BLaER1 (cell line): ENCODE results near the gene IKZF3.
"Not testable (repeated sequence)": the region's sequence is repeated elsewhere in the genome, so short reads cannot be mapped to it uniquely, and the experiment has no call there.

Source experiments
- H3K27ac ChIP-seq: shearing (Covaris generic); formaldehyde crosslinking; 2 replicates; pipeline ENCODE4 v1.8.1; 2022
- H3K27me3 ChIP-seq: shearing (Covaris generic); formaldehyde crosslinking; 2 replicates; pipeline ENCODE4 v1.8.1; 2022
- H3K36me3 ChIP-seq: shearing (Covaris generic); formaldehyde crosslinking; 2 replicates; pipeline ENCODE4 v1.8.1; 2022
- H3K4me1 ChIP-seq: shearing (Covaris generic); formaldehyde crosslinking; 2 replicates; pipeline ENCODE4 v1.8.1; 2022
- H3K4me2 ChIP-seq: shearing (Covaris generic); formaldehyde crosslinking; 2 replicates; pipeline ENCODE4 v1.8.1; 2022
- H3K4me3 ChIP-seq: shearing (Covaris generic); formaldehyde crosslinking; 2 replicates; pipeline ENCODE4 v1.8.1; 2022
- H3K9ac ChIP-seq: shearing (Covaris generic); formaldehyde crosslinking; 2 replicates; pipeline ENCODE4 v1.8.1; 2022
- H3K9me3 ChIP-seq: shearing (Covaris generic); formaldehyde crosslinking; 2 replicates; pipeline ENCODE4 v1.8.1; 2022
- H4K20me1 ChIP-seq: shearing (Covaris generic); formaldehyde crosslinking; 2 replicates; pipeline ENCODE4 v1.8.1; 2022
- Cebpa-rat ChIP-seq: shearing (Covaris generic); IDR thresholded peaks from 2 replicates; pipeline ENCODE4 v1.8.1; 2022

IKZF3 gene

GRCh38 chr17:39715375-39716072, 148.6 kb downstream of the IKZF3 start:
- Histone ChIP-seq H3K9me3 (no peaks in the 10 kb centered on the region), H3K27me3 (no peaks in the 10 kb centered on the region), H4K20me1 (no peaks in the 10 kb centered on the region), H3K27ac (no peak overlapping the region), H3K4me1 (peaks cover 51% of the 10 kb centered on the region), H3K36me3 (no peaks in the 10 kb centered on the region), H3K4me2 (no peak overlapping the region), H3K4me3 (no peak overlapping the region), H3K9ac (no peak overlapping the region)
- TF ChIP-seq Cebpa-rat, result no peak

- no peak overlapping the region for H3K27ac ChIP-seq
Observed at GRCh38 chr17:39714234-39714633, 149.9 kb downstream of the IKZF3 start.

GRCh38 chr17:39711851-39712250, 152.3 kb downstream of the IKZF3 start:
- peak overlapping the region; percentile 92 for H3K4me2 ChIP-seq
- H4K20me1 ChIP-seq, result no peaks in the 10 kb centered on the region
- H3K36me3 ChIP-seq, result no peaks in the 10 kb centered on the region
- H3K4me1 ChIP-seq, result peaks cover 74% of the 10 kb centered on the region
- TF ChIP-seq Cebpa-rat, result no peak
- no peaks in the 10 kb centered on the region for H3K9me3 ChIP-seq
- no peak overlapping the region for H3K4me3 ChIP-seq
- H3K27me3 ChIP-seq, result no peaks in the 10 kb centered on the region
- H3K27ac ChIP-seq, result no peak overlapping the region
- no peak overlapping the region for H3K9ac ChIP-seq

More at GRCh38 chr17:39714234-39714633, 149.9 kb downstream of the IKZF3 start:
- Histone ChIP-seq H3K36me3 (no peaks in the 10 kb centered on the region), H3K4me2 (no peak overlapping the region), H3K27me3 (no peaks in the 10 kb centered on the region), H4K20me1 (no peaks in the 10 kb centered on the region), H3K4me1 (peaks cover 64% of the 10 kb centered on the region), H3K9me3 (no peaks in the 10 kb centered on the region), H3K4me3 (no peak overlapping the region), H3K9ac (no peak overlapping the region)
- TF ChIP-seq Cebpa-rat, result no peak

GRCh38 chr17:39711071-39711470, 153.0 kb downstream of the IKZF3 start:
- H3K4me1 ChIP-seq, result peaks cover 74% of the 10 kb centered on the region
- not testable (repeated sequence) for H3K27ac ChIP-seq, H3K9ac ChIP-seq, H3K4me3 ChIP-seq, H3K27me3 ChIP-seq, H4K20me1 ChIP-seq, H3K9me3 ChIP-seq, H3K36me3 ChIP-seq
- peak overlapping the region; percentile 92 for H3K4me2 ChIP-seq

GRCh38 chr17:39709998-39710964, 153.8 kb downstream of the IKZF3 start:
- peak overlapping the region; percentile 32; the same call in 1 of the 2 replicates for H3K4me3 ChIP-seq
- peak overlapping the region; percentile 77 for H3K27ac ChIP-seq
- peak overlapping the region; percentile 92 for H3K4me2 ChIP-seq
- no peak for TF ChIP-seq Cebpa-rat
- H3K36me3 ChIP-seq, result no peaks in the 10 kb centered on the region
- no peaks in the 10 kb centered on the region for H3K27me3 ChIP-seq
- no peaks in the 10 kb centered on the region for H3K9me3 ChIP-seq
- H3K9ac ChIP-seq, result peak overlapping the region; percentile 62
- peaks cover 78% of the 10 kb centered on the region for H3K4me1 ChIP-seq
- H4K20me1 ChIP-seq, result no peaks in the 10 kb centered on the region

- peaks cover 87% of the 10 kb centered on the region for H3K4me1 ChIP-seq
- H3K27me3 ChIP-seq, result no peaks in the 10 kb centered on the region
- H3K4me3 ChIP-seq, result peak overlapping the region; percentile 32; the same call in 1 of the 2 replicates
- no peaks in the 10 kb centered on the region for H3K9me3 ChIP-seq
- TF ChIP-seq Cebpa-rat, result no peak
- H3K4me2 ChIP-seq, result peak overlapping the region; percentile 92
- H4K20me1 ChIP-seq, result no peaks in the 10 kb centered on the region
- H3K36me3 ChIP-seq, result no peaks in the 10 kb centered on the region
- peak overlapping the region; percentile 62 for H3K9ac ChIP-seq
- peak overlapping the region; percentile 77 for H3K27ac ChIP-seq
Observed at GRCh38 chr17:39709319-39709997, 154.7 kb downstream of the IKZF3 start.
